ENCODE measurements around the gene OTUB2. TPM values are rescaled to one million over a fixed set of nuclear protein-coding genes. Genes with fewer than 3 reads are reported as not detected.

The OTUB2 gene
- total RNA-seq, 6 donors from 2014 or later, result 0.22 to 1.8 (median 1.1) TPM

DNA sequence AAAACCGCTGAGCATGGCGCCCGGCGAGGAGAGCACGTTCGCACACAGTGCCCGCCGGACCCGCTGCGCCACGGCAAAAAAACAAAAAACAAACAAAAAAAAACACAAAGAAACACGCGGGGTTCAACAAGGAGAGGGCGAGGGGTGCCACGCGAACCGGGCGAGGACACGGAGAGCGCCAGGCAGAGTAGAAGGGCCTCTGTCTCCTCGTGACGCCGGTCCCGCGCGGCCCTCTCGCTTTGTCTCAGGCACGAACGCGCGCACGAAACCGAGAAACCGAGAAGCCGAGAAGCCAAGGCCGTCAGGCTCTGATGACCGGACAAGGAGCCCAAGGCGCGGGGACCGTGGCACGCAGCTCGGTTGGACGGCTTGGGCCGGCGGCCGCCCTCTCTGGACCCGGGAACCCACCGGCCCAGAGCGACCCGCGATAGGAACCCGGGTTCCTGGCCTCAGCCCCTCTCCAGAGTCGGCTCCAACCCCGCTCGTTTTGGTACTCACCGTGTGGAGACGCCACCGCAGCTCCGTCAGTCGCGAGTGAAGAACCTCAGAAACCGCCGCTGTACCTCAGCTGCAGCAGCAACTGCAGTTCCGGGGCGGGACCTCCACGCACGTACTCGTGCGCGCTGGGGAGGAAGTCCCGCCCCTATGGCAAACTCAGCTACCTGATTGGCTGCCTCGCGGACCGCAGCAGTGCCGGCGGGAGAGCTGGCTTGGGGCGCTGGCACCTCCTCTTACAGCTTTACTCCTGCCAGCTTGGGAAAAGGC, 54.7 kb downstream of the OTUB2 start, which contains the start of the genes DDX24 and IFI27L1:
TSS of gene DDX24 (minus strand) at position 582 of the 765 bp plus-strand sequence. CDS start 1,460 bp downstream, outside the sequence.
TSS of gene IFI27L1 (plus strand) at position 690 of the 765 bp plus-strand sequence. CDS start 15,628 bp downstream, outside the sequence.
- WGBS, 2 donors, result 0% methylated on average over 28 to 46 of the region's 77 CpGs
- H3K4me3 ChIP-seq, result peak within 1 kb of the TSS; percentile 76 to 96 (median 82)
- H3K27ac ChIP-seq, result peak within 1 kb of the TSS; percentile 89 to 96 (median 92)
- H3K4me1 ChIP-seq, result peaks cover 32 to 49% (median 40%) of the 10 kb centered on the region in 4 donors
- ATAC-seq (ENCODE audit: low FRiP score in 2 of 2) (peak; percentile 99 to 100), DNase-seq (peak; percentile 96 to 98)
- peaks cover 0 to 22% (median 7%) of the 10 kb centered on the region in 4 donors for H3K36me3 ChIP-seq
- no peaks in the 10 kb centered on the region for H3K27me3 ChIP-seq
- TF ChIP-seq, protein P1, sequence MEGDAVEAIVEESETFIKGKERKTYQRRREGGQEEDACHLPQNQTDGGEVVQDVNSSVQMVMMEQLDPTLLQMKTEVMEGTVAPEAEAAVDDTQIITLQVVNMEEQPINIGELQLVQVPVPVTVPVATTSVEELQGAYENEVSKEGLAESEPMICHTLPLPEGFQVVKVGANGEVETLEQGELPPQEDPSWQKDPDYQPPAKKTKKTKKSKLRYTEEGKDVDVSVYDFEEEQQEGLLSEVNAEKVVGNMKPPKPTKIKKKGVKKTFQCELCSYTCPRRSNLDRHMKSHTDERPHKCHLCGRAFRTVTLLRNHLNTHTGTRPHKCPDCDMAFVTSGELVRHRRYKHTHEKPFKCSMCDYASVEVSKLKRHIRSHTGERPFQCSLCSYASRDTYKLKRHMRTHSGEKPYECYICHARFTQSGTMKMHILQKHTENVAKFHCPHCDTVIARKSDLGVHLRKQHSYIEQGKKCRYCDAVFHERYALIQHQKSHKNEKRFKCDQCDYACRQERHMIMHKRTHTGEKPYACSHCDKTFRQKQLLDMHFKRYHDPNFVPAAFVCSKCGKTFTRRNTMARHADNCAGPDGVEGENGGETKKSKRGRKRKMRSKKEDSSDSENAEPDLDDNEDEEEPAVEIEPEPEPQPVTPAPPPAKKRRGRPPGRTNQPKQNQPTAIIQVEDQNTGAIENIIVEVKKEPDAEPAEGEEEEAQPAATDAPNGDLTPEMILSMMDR (IDR thresholded peaks at IDR 0.05), result no peak
- TF ChIP-seq POLR2A (IDR thresholded peaks at IDR 0.05) (peak in 3 of 4 donors; percentile 95 to 98 (median 98)), EP300 (IDR thresholded peaks at IDR 0.05) (peak in 1 of 4 donors; percentile 39), POLR2AphosphoS5 (IDR thresholded peaks at IDR 0.05) (peak; percentile 96 to 98)
- H3K9me3 ChIP-seq, result no peaks in the 10 kb centered on the region

DNA sequence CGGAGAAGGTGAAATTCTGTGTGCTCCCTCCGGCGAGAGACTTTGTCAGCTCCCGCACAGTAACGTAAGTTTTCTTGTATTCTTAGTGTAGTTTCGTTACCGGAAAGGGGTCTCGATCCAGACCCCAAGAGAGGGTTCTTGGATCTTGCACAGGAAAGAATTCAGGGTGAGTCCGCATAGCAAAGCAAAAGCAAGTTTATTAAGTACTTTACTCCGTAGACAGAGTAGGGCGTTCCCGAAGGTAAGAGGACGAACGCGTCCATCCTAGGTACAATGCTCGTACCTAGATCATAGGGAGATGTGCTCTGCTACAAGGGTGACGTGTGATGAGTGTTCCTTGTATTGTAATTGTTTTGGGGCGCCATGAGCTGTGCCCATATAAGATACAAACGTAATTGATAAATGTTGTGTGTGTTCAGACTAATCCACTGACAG, 55.3 kb downstream of the OTUB2 start:
- H3K27ac ChIP-seq, result peak overlapping the region; percentile 89 to 96 (median 92)
- peak overlapping the region; percentile 26 to 96 (median 80) for H3K4me3 ChIP-seq
- peaks cover 32 to 44% (median 37%) of the 10 kb centered on the region in 4 donors for H3K4me1 ChIP-seq
- H3K36me3 ChIP-seq, result peaks cover 0 to 22% (median 7%) of the 10 kb centered on the region in 4 donors
- TF ChIP-seq, protein P1 (IDR thresholded peaks at IDR 0.05), result no peak
- TF ChIP-seq EP300 (IDR thresholded peaks at IDR 0.05), result no peak
- no peak for TF ChIP-seq POLR2A (IDR thresholded peaks at IDR 0.05)
- no peak for TF ChIP-seq POLR2AphosphoS5 (IDR thresholded peaks at IDR 0.05)
- DNase-seq (no peak), ATAC-seq (ENCODE audit: low FRiP score in 2 of 2) (peak; percentile 14 to 47)
- H3K27me3 ChIP-seq, result no peaks in the 10 kb centered on the region
- WGBS, 2 donors, result 0 to 1% methylated on average over 17 to 19 of the region's 19 CpGs
- H3K9me3 ChIP-seq, result no peaks in the 10 kb centered on the region

DNA sequence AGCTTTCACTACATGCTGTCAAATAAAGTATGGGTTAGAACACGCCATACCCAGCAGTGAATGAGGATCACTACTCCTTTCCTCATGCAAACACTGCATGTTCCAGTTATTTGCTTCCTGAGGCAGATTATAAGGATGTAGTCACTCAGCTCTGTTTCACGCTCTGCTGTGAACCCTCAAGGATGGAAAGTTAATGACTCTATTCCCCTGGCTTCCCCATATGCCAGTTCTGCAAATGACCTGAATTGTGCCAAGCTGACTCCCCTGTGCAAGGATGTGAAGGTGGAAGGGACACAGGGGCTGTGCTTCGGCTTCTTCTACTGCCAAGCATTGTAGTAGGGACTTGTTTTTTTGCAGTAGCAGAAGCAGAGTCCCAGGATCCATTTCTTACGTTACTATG, 61.8 kb downstream of the OTUB2 start:
- DNase-seq, result no peak
- no peak for ATAC-seq (ENCODE audit: low FRiP score in 2 of 2)
- Histone ChIP-seq H3K9me3 (no peaks in the 10 kb centered on the region), H3K4me3 (no peak overlapping the region), H3K36me3 (no peaks in the 10 kb centered on the region), H3K27me3 (no peaks in the 10 kb centered on the region), H3K4me1 (no peaks in the 10 kb centered on the region), H3K27ac (no peak overlapping the region)
- no peak for TF ChIP-seq POLR2AphosphoS5 (IDR thresholded peaks at IDR 0.05)
- TF ChIP-seq, protein P1 (IDR thresholded peaks at IDR 0.05), result no peak
- no peak for TF ChIP-seq POLR2A (IDR thresholded peaks at IDR 0.05)
- TF ChIP-seq EP300 (IDR thresholded peaks at IDR 0.05), result no peak
- WGBS, 2 donors, result 74 to 91% methylated on average over 4 of the region's 4 CpGs

DNA sequence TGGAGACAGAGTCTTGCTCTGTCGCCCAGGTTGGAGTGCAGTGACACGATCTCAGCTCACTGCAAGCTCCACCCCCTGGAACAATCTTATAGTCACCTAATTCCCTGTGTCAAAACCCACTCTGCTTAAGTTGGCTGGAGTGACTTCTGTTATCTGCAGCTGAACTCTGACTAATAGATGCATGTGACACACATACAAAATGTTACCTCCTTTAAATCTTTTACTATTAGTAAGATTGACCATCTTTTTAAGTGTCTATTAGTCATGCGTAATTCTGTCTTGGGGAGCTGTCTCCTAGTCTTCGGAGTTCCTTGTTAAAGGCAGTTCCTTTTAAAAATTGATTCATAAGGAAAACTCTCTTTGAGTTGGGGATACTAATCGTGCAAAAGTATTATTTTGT, 62.4 kb downstream of the OTUB2 start:
- Histone ChIP-seq H3K27ac (no peak overlapping the region), H3K27me3 (no peaks in the 10 kb centered on the region), H3K9me3 (no peaks in the 10 kb centered on the region), H3K36me3 (no peaks in the 10 kb centered on the region), H3K4me1 (no peaks in the 10 kb centered on the region), H3K4me3 (no peak overlapping the region)
- TF ChIP-seq POLR2A (IDR thresholded peaks at IDR 0.05), result no peak
- TF ChIP-seq EP300 (IDR thresholded peaks at IDR 0.05), result no peak
- TF ChIP-seq, protein P1 (IDR thresholded peaks at IDR 0.05), result no peak
- no peak for TF ChIP-seq POLR2AphosphoS5 (IDR thresholded peaks at IDR 0.05)
- no peak for DNase-seq
- ATAC-seq (ENCODE audit: low FRiP score in 2 of 2), result no peak
- WGBS, 2 donors, result 94 to 96% methylated on average over 5 of the region's 5 CpGs
